IPS DF 4.7 (cell line): ENCODE data around the gene ISCA2.
"Not testable (repeated sequence)": the region's sequence is repeated elsewhere in the genome, so short reads cannot be mapped to it uniquely, and the experiment has no call there.

Source experiments
- DNase-seq: peaks from one replicate; pipeline ENCODE4 v3.0.0-alpha.2; 2013; ENCODE audit warnings: low spot score; ENCODE audit errors: extremely low read depth

ISCA2 gene

GRCh38 chr14:74527736-74528280 lies 34.2 kb downstream of the ISCA2 start:
- DNase-seq: no peak

DNA sequence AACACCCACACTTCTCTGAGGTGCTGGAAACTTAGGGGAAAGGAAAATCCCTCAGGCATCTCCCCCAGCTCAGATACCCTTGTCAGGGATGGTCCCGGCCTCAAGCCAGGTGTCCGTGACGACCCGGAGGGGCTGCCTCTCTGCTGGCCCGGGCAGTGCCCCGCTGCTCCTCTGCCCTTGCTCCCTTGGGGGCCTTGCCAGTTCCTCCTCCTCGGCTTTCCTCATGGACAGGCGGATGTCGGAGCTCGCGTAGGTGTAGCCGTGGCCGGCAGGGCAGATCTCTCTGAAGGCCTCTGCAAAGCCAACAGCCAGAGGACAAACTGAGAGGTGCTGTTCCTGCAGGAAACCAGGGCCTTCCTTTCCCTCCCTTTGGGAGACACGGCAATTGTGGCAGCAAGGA lies 34.8 kb downstream of the ISCA2 start:
- no peak for DNase-seq

DNA sequence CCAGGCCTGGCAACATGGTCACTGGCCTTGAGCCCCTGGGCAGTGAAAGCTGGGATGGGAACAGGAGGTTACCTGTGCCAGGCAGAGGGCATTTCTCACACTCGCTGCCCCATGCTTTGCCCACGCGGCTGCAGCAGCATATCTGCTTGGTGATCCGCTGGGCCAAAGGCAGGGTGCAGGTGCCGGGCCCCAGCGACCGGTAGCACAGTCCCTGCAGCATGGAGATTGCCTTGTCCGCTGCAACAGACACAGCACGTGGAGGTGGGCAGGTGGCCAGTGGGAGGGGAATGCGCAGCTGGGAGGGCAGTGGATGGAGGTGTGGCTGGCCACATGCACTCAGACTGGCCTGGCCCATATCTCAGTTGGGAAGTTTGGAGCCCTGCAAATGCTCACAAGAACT lies 35.3 kb downstream of the ISCA2 start:
- DNase-seq: no peak

GRCh38 chr14:74531006-74531405 lies 37.4 kb downstream of the ISCA2 start:
- DNase-seq: no peak

DNA sequence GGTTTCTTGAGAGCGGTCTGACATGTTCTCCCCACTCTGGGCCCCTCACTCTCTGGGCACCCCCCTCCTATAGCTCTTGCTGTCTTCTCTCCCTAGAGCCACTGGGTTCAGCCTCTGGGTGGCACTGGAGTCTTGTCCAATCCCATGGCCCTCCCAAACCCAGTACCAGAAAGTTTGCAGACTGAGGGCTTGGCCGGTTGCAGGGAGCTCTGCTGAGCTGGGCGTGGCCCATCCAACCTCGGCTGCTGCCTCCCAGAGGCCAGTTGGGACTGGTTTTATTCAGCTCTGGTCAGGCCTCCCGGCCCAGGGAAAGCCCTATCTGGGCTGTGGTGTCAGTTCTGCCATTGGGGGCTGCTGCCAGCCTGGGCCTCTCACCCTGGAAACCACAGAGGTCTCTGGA lies 37.9 kb downstream of the ISCA2 start:
- peak; percentile 33 for DNase-seq

DNA sequence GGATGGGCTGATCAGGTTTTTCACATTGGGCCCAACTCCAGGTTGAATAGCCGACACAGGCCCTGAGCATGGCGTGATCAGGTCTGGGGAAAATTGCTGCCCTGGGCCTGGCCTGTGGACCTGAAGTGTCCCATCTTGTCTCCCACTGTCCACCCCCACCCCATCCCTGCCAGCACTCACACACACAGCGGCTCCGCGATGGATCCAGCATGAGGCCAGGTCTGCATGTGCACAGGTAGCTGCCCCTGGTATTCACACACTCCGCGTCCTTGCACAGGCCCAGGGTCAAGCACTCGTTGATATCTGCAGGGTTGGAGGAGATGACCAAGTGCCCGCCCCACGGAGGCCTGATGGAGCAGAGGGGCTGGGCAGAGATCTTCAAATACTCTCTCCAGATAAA lies 38.7 kb downstream of the ISCA2 start:
- no peak for DNase-seq

GRCh38 chr14:74533576-74533975 lies 40.0 kb downstream of the ISCA2 start:
- no peak for DNase-seq

DNA sequence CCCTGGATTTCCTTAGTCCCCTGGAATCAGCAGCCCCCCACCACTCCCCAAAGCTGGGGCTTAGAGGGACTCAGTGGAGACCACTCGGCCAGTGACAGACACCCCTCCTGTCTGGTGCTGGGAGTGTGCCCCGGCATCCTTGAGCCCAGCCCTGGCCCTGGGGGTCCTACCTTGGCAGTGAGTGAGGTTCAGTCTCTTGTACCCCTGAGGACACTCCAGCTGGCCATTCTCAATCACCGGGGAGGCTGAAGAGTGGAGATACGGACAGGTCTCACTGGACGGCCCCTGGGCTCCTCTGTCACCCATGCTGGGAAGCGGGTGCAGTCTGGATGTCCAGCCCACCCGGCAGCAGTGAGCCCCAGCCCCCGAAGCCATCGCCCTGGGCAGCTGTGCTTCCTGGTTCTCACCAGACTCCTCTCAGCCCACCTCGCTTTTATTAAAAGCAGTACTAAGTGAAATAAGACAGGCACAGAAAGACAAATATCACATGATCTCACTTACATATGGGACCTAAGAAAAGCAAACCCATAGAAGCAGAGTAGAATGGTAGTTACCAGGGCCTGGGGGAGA lies 42.3 kb downstream of the ISCA2 start:
- DNase-seq: no peak

GRCh38 chr14:74536336-74536735 lies 42.8 kb downstream of the ISCA2 start:
- not testable (repeated sequence) for DNase-seq

- no peak for DNase-seq
Observed at GRCh38 chr14:74538411-74539391, 45.1 kb downstream of the ISCA2 start.

DNA sequence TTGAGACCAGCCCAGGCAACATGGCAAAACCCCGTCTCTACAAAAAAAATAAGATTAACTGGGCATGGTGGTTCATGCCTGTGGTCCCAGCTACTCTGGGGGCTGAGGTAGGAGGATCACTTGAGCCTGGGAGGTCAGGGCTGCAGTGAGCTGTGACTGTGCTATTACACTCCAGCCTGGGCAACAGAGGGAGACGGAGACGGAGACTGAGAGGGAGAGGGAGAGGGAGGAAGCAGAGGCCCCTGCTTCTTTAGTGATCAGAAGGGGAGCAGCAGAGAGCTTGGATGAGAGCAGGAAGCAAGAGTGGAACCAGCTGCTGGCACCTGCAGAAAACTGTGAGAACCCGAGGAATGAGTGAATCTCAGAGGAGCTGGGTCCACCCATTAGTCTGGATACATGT lies 45.9 kb downstream of the ISCA2 start:
- no peak for DNase-seq

DNA sequence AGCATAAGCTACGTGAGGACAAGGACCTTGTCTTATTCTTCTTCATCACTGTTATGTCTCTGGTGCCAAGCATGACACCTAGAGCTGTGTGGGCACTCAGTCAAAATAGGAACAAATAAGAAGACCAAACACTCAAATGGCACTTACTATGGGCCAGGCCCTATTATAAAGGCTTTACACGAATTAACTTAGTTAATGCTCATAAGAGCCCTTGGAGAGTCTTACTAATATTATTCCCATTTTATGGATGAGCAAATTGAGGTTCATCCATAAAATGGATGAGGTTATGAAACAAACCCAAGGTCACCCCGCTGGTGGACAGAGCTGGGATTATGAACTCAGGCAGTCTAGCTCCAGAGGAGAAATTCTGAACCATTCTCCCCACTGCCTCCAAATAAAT lies 47.7 kb downstream of the ISCA2 start:
- no peak for DNase-seq

- DNase-seq: no peak
Observed at GRCh38 chr14:74542056-74542685, 48.6 kb downstream of the ISCA2 start.

GRCh38 chr14:74543771-74544438 lies 50.3 kb downstream of the ISCA2 start:
- no peak for DNase-seq

DNA sequence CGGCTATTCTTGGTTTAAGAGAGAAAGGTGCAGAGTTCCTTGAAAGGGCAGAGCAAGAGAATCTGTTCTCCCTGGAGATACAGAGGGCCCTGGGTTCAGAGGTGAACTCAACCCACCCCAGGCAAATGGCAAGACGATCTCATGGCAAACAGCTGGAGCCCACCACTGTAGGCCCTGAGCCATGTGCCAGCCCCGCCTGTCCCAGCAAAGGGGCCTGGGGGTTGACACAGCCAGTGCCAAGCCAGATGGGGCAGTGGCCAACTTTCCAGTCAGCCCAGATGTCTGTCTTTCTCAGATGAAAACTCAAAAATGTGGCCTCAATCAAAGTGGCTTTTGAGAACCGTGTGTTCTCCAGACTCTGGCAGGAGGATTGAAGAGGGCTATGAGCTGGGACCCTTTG lies 51.8 kb downstream of the ISCA2 start:
- DNase-seq: no peak

DNA sequence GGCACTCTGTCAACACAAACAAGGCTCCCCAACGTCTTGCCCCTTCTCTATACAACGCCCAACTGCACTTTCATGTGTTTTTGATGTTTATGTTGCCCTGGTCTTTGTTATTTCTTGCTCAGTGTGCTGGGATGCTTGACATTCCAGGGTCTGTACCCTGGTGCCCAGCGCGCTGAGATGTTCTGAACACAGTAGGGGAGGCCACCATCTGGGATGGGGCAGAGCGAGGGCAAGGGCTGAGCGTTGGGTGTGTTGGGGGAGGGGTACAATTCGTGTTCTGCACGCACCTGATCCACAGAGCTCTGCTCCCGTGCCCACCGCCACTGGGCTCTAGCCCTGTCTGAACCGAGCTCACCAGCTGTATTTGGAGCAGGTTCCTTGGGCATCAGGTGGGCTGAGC lies 52.9 kb downstream of the ISCA2 start:
- no peak for DNase-seq
